Suprapubic skin (tissue), 4 donors: ENCODE measurements around the gene RTP3.

ENCODE experiments used
- POLR2A ChIP-seq, 2 donors: fragments of 450-650 bp; IDR thresholded peaks; one replicate each; pipeline ENCODE4 v1.6.1; 2017; ENCODE audit warnings: antibody characterized with exemption in 2 of 2, mild to moderate bottlenecking in 2 of 2, moderate library complexity in 2 of 2
- POLR2AphosphoS5 ChIP-seq, 3 donors: sonication (generic); formaldehyde crosslinking; IDR thresholded peaks; one replicate each; pipeline ENCODE4 v1.6.1; 2017; ENCODE audit warnings: antibody characterized with exemption in 3 of 3
- TF ChIP-seq, protein P1 (sequence below), 2 donors: fragments of 200-600 bp in 1 of 2; fragments of 450-650 bp in 1 of 2; sonication (generic) in 1 of 2; IDR thresholded peaks; one replicate each; pipeline ENCODE4 v1.5.1; 2016 to 2019; ENCODE audit warnings: antibody characterized with exemption in 2 of 2, mild to moderate bottlenecking in 1 of 2, moderate library complexity in 1 of 2

DNA sequence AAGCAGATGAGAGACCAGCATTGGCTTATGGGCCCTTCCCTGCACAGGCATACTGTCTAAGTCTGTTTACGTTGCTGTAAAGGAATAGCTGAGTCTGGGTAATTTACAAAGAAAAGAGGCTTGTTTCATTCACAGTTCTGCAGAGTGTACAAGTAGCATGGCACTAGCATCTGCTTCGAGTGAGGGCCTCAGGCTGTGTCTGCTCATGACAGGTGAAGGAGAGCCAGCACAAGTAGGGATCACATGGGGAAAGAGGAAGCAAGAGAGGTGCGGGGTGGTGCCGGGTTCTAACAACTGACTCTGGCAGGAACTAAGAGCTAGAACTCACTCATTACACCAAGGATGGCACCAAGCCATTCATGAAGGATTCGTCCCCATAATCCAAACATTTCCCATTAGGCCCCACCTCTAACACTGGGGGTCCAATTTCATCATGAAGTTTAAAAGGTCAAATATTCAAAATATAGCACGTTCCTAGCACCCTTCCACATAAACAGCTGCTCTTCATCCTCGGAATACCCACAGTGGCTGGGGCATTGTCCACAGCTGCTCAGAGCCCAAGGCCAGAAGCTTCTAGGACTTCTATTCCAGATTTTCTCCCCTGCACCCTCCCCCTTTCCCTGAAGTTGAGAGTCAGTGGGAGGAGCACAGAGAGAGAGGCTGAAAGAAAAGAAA is 5.6 kb downstream of the RTP3 start:
- TF ChIP-seq POLR2AphosphoS5 (IDR thresholded peaks at IDR 0.05): no peak
- TF ChIP-seq, protein P1, sequence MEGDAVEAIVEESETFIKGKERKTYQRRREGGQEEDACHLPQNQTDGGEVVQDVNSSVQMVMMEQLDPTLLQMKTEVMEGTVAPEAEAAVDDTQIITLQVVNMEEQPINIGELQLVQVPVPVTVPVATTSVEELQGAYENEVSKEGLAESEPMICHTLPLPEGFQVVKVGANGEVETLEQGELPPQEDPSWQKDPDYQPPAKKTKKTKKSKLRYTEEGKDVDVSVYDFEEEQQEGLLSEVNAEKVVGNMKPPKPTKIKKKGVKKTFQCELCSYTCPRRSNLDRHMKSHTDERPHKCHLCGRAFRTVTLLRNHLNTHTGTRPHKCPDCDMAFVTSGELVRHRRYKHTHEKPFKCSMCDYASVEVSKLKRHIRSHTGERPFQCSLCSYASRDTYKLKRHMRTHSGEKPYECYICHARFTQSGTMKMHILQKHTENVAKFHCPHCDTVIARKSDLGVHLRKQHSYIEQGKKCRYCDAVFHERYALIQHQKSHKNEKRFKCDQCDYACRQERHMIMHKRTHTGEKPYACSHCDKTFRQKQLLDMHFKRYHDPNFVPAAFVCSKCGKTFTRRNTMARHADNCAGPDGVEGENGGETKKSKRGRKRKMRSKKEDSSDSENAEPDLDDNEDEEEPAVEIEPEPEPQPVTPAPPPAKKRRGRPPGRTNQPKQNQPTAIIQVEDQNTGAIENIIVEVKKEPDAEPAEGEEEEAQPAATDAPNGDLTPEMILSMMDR (IDR thresholded peaks at IDR 0.05): no peak
- no peak for TF ChIP-seq POLR2A (IDR thresholded peaks at IDR 0.05)
